GM18517 (cell line): ENCODE results near the gene MED26.
"Not testable (repeated sequence)": the region's sequence is repeated elsewhere in the genome, so short reads cannot be mapped to it uniquely, and the experiment has no call there.

Experiments
- ATAC-seq: cut with Tn5 transposase; IDR thresholded peaks from one replicate; pipeline ENCODE4 v1.9.1; 2021; ENCODE audit warnings: mild to moderate bottlenecking, moderate library complexity; ENCODE audit not compliant: unreplicated experiment

MED26 gene, protein sequence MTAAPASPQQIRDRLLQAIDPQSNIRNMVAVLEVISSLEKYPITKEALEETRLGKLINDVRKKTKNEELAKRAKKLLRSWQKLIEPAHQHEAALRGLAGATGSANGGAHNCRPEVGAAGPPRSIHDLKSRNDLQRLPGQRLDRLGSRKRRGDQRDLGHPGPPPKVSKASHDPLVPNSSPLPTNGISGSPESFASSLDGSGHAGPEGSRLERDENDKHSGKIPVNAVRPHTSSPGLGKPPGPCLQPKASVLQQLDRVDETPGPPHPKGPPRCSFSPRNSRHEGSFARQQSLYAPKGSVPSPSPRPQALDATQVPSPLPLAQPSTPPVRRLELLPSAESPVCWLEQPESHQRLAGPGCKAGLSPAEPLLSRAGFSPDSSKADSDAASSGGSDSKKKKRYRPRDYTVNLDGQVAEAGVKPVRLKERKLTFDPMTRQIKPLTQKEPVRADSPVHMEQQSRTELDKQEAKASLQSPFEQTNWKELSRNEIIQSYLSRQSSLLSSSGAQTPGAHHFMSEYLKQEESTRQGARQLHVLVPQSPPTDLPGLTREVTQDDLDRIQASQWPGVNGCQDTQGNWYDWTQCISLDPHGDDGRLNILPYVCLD

DNA sequence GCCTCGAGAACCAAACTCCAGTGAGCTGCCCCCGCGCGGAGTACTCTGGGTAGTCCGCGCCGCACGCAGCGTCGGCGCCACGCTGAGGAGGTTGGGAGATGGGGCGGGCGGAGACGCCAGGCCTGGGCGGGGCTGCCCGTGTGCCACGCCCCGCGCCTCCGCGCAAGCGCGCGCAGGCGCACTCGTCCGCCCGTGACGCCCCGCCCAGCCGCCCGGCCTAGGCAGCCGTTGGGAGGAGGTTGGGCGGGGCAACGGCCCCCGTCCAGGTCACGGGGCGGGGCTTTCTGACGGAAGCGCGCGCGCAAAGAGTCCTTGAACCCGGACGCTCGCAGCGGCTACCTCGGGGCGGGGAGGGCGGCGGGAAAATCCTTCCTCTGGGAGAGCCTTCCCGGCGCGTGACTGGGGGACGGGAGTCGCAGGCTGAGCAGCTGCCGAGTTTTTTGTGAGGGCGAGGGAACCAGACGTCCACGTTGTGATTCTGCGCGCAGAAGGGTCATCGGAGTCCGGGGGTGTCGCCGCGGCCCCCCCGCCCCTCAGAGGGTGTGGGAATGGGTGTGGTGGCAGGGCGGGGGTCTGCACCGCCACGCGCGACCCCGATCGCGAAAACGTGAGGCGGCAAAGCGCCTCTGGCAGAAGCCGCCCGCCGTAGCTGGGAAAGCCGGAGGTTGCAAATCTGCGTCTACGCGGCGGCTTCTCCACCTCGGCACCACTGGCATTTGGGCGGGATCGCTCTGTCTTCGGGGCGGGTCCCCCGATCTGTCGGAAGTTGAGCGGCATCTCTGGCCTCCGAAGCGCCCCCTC is at the start of gene MED26:
TSS of gene MED26 (minus strand) at position 22 of the 801 bp plus-strand sequence. CDS start 261 bp downstream, outside the sequence.
- ATAC-seq = peak; percentile 60

DNA sequence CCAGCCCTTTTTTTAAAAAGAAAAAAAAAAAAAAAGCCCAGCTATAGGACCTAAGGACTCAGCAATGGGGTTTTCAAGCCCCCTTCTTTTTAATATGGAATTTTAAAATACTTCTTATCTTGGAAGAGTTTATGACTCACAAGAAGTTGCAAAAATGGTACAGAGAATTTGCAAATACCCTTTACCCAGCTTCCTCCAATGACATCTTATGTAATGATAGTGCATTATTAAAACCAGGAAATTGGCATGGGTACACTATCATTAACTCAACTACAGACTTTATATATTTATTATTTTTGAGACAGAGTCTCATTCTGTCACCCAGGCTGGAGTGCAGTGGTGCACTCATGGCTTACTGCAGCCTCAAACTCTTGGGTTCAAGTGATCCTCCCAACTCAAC is 49.1 kb upstream of the MED26 start:
- ATAC-seq = no peak

DNA sequence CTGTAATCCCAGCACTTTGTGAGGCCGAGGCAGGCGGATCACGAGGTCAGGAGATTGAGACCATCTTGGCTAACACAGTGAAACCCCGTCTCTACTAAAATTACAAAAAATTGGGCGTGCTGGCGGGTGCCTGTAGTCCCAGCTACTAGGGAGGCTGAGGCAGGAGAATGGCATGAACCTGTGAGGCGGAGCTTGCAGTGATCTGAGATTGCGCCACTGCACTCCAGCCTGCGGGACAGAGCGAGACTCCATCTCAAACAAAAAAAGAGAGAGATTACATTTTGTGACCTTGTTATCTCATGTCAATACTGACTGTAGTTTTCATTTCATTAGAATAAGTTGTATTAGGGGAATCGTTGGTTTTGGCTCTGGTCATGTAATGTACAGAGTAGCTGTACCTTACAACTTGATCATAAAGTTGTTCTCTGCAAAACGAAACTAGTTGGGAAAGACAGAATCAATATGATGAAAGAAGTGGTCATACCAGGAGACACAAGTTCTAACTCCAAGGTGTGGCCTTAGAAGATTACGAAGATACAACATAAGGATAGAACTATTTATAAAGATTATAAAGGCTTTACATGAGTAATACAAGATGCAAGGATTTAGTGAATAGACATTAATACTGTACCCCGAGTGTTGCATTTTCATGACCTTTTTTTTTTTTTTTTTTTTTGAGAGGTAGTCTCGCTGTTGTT is 48.2 kb upstream of the MED26 start:
- no peak for ATAC-seq

DNA sequence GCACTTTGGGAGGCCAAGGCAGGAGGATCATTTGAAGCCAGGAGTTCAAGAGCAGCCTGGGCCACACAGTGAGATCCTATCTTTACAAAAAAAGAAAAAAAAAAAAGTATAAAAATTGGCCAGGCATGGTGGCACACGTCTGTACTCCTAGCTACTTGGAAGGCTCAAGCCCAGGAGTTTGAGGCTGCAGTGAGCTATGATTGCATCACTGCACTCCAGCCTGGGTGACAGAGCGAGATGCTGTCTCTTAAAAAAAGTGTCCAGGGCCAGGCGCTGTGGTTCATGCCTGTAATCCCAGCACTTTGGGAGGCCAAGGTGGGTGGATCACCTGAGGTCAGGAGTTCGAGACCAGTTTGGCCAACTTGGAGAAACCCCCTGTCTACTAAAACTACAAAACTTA is 45.8 kb upstream of the MED26 start:
- not testable (repeated sequence) for ATAC-seq

DNA sequence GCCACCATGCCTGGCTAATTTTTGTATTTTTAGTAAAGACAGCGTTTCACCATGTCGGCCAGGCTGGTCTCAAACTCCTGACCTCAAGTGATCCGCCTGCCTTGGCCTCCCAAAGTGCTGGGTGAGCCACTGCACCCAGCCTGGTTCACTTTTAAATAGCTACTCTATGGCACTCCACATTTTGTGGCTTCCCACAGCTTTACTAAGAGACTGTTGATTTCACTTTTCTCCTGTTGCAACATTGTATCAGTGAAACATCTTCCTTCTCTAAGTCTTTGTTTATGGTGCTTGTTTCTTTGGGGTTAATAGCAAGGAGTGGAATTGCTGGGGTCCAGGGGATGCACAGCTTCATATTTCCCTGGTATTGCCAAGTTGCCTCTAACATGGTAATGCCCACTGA is 45.2 kb upstream of the MED26 start:
- ATAC-seq = no peak

DNA sequence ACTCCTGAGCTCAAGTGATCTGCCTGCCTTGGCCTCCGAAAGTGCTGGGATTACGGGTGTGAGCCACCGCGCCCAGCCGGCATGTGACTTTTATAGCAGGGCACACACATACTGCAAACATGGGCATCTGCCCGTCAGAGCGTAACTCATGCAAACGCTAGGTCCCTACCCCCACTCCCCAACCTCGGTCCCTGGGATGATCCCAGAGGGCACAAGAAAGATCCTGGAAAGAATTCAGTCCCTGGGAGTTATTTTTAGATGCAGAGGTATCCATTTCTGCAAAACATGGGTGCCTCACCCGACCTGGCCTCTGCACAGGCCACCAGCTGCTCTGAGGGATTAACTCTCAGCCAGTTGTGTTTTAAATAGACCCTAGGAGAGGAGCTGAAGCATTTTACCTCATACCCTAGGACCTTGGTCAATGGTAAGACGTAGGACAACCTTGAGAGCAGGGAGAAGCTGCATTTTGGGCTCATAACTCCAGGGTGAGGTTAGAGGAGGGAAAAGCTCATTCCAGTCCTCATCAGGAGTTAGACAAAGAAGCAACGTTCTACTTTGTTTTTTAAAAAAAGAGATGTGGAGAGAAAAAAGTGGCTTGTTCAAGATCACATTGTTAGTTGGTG is 43.8 kb upstream of the MED26 start:
- ATAC-seq = no peak

DNA sequence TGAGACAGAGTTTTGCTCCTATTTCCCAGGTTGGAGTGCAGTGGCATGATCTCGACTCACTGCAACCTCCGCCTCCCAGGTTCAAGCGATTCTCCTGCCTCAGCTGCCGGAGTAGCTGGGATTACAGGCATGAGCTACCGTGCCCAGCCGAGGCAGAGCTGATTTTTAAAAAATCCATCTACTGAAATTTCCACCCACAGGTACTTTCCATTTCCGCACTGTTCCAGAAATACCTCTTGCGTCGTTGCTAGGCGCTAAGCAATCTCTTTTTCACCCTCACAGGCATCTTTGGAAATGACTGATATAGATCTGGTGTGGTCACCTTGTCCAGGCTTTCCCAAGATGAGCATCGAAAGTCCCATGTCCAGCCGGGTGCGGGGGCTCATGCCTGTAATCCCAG is 42.3 kb upstream of the MED26 start:
- ATAC-seq = no peak

DNA sequence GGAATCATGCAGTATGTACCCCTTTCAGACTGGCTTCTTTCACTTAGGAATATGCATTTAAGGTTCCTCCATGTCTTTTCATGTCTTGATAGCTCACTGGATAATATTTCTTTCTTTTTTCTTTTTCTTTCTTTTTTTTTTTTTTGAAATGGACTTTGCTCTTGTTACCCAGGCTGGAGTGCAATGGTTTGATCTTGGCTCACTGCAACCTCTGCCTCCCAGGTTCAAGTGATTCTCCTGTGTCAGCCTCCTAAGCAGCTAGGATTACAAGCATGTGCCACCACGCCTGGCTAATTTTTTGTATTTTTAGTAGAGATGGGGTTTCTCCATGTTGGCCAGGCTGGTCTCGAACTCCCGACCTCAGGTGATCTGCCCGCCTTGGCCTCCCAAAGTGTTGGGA is 40.7 kb upstream of the MED26 start:
- not testable (repeated sequence) for ATAC-seq

DNA sequence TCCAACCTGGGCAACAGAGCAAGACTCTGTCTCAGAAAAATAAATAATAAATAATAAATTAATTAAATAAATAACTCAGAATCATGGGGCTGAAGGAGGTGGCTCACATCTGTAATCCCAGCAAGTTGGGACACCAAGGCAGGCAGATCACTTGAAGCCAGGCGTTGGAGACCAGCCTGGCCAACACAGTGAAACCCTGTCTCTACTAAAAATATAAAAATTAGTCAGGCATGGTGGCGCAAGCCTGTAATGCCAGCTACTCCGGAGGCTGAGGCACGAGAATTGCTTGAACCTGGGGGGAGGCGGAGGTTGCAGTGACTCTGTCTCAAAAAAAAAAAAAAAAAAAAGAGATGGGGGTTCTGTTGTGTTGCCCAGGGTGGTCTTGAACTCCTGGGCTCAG is 40.2 kb upstream of the MED26 start:
- no peak for ATAC-seq

DNA sequence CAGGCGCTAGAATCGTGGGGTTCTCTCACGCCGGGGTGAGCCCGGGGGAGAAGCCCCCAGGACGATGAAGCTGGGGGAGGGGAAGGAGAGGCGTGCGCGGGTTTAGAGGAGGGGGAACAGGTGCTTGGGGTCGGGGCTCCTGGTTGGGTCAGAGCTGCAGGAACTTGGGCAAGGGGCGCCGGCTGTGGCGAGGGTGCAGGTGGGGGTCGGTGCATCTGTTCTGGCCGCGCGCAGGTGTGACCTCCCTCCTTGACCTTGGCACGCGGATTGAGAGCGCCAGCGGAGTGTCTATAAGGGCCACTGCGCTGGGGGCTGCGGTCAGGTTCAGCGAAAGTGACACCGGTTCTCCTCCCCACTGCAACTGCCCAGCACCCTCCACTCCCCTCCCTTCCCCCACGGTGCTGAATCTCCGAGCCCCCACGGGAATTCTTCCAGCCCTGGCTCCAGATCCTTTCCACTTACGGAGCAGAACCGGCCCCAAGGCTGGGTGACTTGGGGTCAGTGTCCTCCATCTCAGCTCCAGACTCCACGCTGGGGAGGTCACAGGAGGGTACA is 33.6 kb upstream of the MED26 start:
- no peak for ATAC-seq

DNA sequence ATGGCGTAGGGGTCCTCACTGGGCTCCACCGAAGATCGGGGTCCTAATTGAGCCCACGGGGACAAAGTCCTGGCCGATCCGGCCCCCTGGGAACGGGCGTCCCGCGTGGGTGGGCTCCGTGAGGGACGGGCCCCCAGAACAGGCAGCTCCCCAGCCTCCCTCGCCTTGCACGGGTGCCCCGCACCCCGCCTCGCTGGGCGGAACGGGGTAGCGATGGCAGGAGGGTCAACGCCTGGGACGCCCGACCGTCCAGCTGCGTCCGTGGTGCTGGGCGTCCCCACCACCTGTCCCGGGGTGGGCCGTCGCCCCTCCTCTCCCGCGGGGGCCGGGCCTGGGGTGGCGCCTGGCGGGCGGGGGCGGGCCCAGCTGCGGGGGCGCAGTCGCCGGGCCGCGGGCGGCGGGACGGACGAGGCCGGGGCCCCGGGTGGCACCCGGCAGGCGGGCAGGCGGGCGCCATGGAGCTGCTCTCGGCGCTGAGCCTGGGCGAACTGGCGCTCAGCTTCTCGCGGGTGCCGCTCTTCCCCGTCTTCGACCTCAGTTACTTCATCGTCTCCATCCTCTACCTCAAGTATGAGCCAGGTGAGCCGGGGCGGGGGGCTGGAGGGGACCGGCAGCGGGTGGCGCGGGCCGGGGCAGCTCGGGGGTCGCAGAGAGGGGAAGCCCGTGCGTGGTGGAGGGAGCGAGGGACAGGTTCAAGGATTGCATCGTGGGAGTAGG is 32.9 kb upstream of the MED26 start, which contains the start of gene TMEM38A:
TSS of gene TMEM38A (plus strand) at position 377 of the 717 bp plus-strand sequence. CDS start at position 456, 79 bp downstream.
- peak; percentile 8 for ATAC-seq

DNA sequence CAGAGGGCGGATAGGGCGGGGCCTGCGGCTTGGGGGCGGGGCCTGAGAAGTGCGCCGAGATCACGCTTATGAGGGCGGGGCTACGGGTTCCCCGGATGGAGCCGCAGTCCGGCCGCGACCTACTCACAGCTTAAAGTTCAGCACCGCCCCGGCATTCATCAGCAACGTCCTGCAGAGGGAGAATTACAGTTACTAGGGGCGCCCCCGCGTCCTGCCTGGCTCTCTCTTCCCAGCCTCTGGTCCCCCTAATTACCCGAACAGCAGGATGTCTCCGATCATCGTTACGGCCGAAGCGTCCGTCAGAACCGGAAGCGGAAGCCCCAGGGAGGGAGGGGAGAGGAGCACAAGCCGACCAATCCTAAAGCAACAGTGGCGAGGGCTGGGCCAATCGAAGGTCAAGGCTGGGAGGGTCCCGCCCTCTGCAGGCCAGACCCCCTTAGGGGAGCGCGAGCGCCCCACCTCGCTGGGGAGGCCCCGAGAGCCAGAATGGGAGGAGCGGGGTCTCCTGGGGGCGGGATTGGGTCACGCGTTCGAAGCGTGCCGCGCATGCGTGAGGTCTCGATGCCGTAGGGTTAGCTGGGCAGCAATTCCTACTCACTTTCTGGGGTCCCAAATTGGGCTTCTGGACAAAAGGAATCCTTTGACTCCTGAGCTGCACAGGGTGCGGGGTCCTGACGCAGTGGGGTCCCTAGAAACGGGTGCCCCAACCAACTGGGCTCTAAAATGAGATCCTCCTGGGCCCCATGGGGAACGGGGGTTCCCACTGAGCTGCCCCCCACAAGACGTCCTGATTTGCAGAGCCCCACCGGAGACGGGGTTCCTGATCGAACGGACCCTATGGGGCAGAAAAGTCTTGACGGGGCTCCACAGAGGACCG is 32.1 kb upstream of the MED26 start, which contains the start of gene SMIM7:
TSS of gene SMIM7 (minus strand) at position 313 of the 877 bp plus-strand sequence. CDS start at position 279, 34 bp downstream.
- peak; percentile 85 for ATAC-seq

DNA sequence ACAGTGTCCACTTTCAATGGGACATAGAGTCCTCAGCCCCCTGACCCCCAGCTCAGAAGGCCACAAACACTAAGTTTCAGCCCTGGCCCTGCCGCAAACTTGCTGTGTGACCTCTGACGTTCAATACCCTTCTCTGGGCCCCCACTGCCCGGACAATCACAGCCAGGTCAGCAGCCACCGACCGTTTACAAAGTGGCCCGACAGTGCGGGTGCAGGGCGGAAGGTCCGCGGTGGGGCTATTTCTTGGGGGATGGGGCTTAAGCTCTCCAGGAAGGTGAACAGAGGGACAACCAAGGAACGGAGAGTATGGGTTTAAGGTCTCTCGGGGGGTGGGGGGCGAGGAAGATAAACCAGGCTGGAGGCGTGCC is 31.4 kb upstream of the MED26 start:
- ATAC-seq = no peak

DNA sequence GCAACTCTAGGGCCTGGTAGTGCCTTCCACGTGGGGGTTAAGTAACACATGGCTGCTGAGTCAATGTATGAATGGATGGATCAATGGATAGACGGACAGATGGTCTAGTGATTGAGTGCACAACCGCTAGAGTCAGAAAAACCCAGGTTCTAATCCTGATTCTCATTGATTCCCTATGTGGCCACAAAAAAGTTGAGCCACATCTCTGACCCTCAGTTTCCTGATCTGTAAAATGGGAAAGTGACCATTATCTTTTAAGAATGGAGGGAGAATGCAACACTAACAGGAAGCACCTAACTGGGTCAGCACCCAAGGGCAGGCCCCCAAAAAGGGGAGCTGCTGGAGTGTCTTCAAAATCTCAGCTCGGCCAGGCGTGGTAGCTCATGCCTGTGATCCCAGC is 29.4 kb upstream of the MED26 start:
- no peak for ATAC-seq

DNA sequence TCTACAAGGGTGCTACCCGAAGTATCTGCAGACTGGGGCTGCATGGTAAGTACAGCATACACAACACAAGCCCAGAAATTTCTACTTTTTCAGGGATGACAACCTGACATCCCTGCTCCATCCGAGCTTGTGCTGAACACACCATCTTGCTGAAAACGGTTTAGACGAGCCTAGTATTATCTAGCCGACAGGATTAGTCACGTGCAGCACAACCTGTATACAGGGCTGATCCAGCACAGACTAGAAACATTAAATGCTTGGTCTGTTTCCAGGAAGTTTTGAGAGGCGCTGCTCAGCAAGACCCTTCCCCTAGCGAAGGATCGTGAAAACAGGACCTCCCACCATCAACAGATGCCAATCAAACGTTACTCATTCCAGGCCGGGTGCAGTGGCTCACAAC is 27.7 kb upstream of the MED26 start:
- ATAC-seq = no peak

DNA sequence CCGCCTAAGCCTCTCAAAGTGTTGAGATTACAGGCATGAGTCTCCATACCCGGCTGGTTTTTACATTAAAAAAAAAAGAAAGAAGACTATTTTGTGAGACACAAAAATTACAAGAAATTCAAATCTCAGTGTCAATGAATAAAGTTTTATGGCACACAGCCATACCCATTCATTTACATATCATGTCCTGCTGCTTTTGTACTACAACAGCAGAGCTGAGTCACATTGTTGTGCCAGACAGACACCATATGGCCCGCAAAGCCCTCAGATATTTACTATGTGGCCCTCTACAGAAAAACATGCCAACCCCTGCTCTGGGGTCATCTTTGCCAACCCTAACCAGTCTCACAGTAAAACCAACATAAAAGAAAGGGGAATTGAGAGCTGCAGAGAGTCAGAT is 26.6 kb upstream of the MED26 start:
- no peak for ATAC-seq

DNA sequence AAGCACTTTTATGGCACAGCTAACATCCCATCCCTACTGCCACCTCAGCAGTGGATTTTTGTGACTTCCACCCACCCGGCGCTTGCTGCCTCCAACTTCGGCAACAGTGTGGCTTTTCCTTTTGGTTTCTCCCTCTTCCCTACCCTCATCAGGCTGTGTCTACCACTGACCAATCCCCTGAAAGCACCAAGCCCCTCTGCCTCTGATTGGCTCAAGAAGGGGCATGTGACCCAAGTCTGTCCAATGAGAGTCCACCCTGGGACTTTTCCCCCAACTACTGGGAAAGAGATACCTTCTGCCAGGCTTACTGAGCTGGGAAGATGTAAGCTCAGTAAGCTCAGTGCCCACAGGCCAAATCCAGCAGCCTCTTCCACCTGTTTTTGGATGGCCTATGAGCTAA is 26.1 kb upstream of the MED26 start:
- ATAC-seq = no peak

DNA sequence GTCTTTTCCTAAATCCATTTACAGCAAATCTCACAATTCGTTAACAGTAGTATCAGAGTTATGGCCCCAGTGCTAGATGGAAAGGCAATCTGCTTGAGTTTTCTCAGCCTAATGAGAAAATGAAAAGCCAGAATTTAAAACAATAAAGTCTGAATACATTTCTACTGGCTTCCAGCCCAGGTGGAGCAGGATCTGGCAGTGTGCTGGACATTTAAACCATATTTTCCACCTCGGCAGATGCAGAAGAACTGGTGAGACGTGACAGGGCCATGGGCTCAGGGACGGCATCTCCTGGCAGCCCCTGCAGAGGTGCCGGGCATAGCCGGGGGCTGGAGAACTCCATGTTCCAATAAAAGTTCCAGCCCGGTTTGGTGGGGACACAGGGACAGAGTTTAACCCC is 24.9 kb upstream of the MED26 start:
- no peak for ATAC-seq
